ENCODE measurements around the gene CATSPER3. TPM values are rescaled to one million over a fixed set of nuclear protein-coding genes. Genes with fewer than 3 reads are reported as not detected.
A peak's percentile ranks its signal among the peaks of the same experiment; 100 is the strongest.

The CATSPER3 gene
- total and polyA plus RNA-seq, 2 of the 8 experiments (the other 6 are each of a cell fraction or from before 2014, with no cell fraction given), result 0.62 TPM; not detected in 1

GRCh38 chr5:135031813-135032694 lies 64.3 kb downstream of the CATSPER3 start:
- no peak overlapping the region for H4K91ac ChIP-seq (replicated peaks; ENCODE audit: insufficient read length, low read length)
- 8% methylated on average over 15 of the region's 15 CpGs; no CpG with 5 or more reads in 1 of the 2 experiments for WGBS, 2 experiments (ENCODE audit: extremely low coverage in 1 of 2, insufficient coverage in 1 of 2, insufficient read length in 1 of 2, insufficient replicate concordance in 2 of 2, low coverage in 1 of 2, low lambda C conversion rate in 2 of 2, missing lambda C conversion rate in 1 of 2)
- DNase-seq (ENCODE audit: low read depth in 1 of 2, low spot score in 2 of 2) (no peak), FAIRE-seq (no peak)
- H3K14ac ChIP-seq (ENCODE audit: insufficient read length), result no peak overlapping the region
- H2AFZ ChIP-seq (ENCODE audit: low read length), result no peak overlapping the region
- H2BK12ac ChIP-seq (ENCODE audit: low read depth, low read length), result no peak overlapping the region
- H3K9me3 ChIP-seq (ENCODE audit: insufficient read depth in 2 of 2, low read depth in 1 of 2, low read length in 1 of 2), result no peaks in the 10 kb centered on the region; a peak in 1 of 4 replicates
- H3K4me2 ChIP-seq (ENCODE audit: insufficient read depth in 1 of 2, low read depth in 2 of 2, low read length in 2 of 2), result peak overlapping the region; percentile 56 to 68
- no peak overlapping the region for H4K8ac ChIP-seq (ENCODE audit: extremely low read depth, insufficient read depth, low read length)
- ChIA-PET CTCF (ENCODE audit: partially characterized antibody) (interaction anchor here (1.0 to 2.0 kb wide), 6 partner anchors 8 to 142 kb away, joined by 3 to 7 read pairs (median 4); partner anchors contain the start of gene PCBD2), POLR2A (ENCODE audit: partially characterized antibody) (interaction anchor here (1.5 to 2.1 kb wide), 2 partner anchors 8 to 13 kb away, joined by 3 to 20 read pairs; no protein-coding TSS in a partner anchor)
- no peaks in the 10 kb centered on the region for H3K79me2 ChIP-seq (ENCODE audit: control insufficient read depth in 1 of 2, insufficient read depth in 2 of 2, low read length in 2 of 2)
- H3K23me2 ChIP-seq (ENCODE audit: low read depth, low read length), result peaks cover 8% of the 10 kb centered on the region; the same call in 1 of the 2 replicates
- no peak overlapping the region for H3K9ac ChIP-seq (replicated peaks in 1 of 4; ENCODE audit: extremely low read depth in 1 of 4, low read depth in 3 of 4, low read length in 3 of 4)
- peaks cover 0 to 33% (median 28%) of the 10 kb centered on the region in 4 experiments; a peak in 6 of 7 replicates for H3K4me1 ChIP-seq (replicated peaks in 1 of 4; ENCODE audit: control insufficient read depth in 3 of 4, insufficient read depth in 4 of 4, low read length in 3 of 4)
- H3K56ac ChIP-seq (replicated peaks; ENCODE audit: insufficient read length, low read depth, low read length), result no peak overlapping the region
- H3K18ac ChIP-seq (ENCODE audit: extremely low read depth, low read length), result no peak overlapping the region
- H4K20me1 ChIP-seq (replicated peaks in 1 of 2; ENCODE audit: control insufficient read depth in 1 of 2, insufficient read depth in 2 of 2, low read length in 2 of 2), result peaks cover 21 to 55% of the 10 kb centered on the region in 2 experiments
- no peak overlapping the region for H2BK120ac ChIP-seq (replicated peaks; ENCODE audit: low read depth, low read length)
- no peak overlapping the region for H3K23ac ChIP-seq (ENCODE audit: insufficient read length)
- H4K5ac ChIP-seq (ENCODE audit: insufficient read length, low read depth, low read length), result no peak overlapping the region
- peaks cover 91 to 99% (median 96%) of the 10 kb centered on the region in 4 experiments for H3K27me3 ChIP-seq (replicated peaks in 1 of 4; ENCODE audit: control insufficient read depth in 3 of 4, extremely low read depth in 1 of 4, insufficient read depth in 3 of 4, low read length in 3 of 4)
- H2BK5ac ChIP-seq (ENCODE audit: low read depth, low read length), result no peak overlapping the region
- H3K4me3 ChIP-seq (ENCODE audit: extremely low read depth in 1 of 4, insufficient read depth in 2 of 4, low read depth in 3 of 4, low read length in 4 of 4), result peak overlapping the region in 1 of 4 experiments; percentile 53; a peak in 2 of 8 replicates
- no peak overlapping the region for H3K4ac ChIP-seq (replicated peaks; ENCODE audit: insufficient read length, low read depth, low read length)
- no peak overlapping the region for H2BK15ac ChIP-seq (ENCODE audit: low read length)
- 0 out of 2 replicates have a peak overlapping the region, but pooled peaks have one; percentile 53 for H2AK5ac ChIP-seq (ENCODE audit: low read depth, low read length)
- peaks cover 0 to 13% (median 0%) of the 10 kb centered on the region in 4 experiments; a peak in 1 of 8 replicates for H3K36me3 ChIP-seq (ENCODE audit: control insufficient read depth in 2 of 4, insufficient read depth in 4 of 4, low read length in 3 of 4)
- H2BK20ac ChIP-seq (ENCODE audit: low read length), result no peak overlapping the region
- TF ChIP-seq EZH2 (IDR thresholded peaks at IDR 0.05; ENCODE audit: low read depth, low read length, severe bottlenecking), result peak; percentile 31
- no peak for TF ChIP-seq TAF1 (IDR thresholded peaks at IDR 0.05; ENCODE audit: low read depth, low read length)
- TF ChIP-seq ASH2L (IDR thresholded peaks at IDR 0.05; ENCODE audit: low read length), result no peak
- TF ChIP-seq CBX8 (IDR thresholded peaks at IDR 0.05; ENCODE audit: borderline replicate concordance, low read depth, low read length), result peak; percentile 73; the same call in 1 of the 2 replicates
- TF ChIP-seq NANOG (IDR thresholded peaks at IDR 0.05; ENCODE audit: insufficient read depth, low read depth, low read length, poor library complexity, severe bottlenecking), result no peak
- peak; percentile 49 for TF ChIP-seq SUZ12 (IDR thresholded peaks at IDR 0.05; ENCODE audit: low read length)
- TF ChIP-seq POLR2AphosphoS5 (IDR thresholded peaks at IDR 0.05; ENCODE audit: low read depth, low read length), result no peak
- TF ChIP-seq TCF12 (IDR thresholded peaks at IDR 0.05; ENCODE audit: low read depth, low read length), result 0 out of 2 replicates have a peak, but pooled peaks have one; percentile 7
- peak; percentile 99 for TF ChIP-seq RNF2 (IDR thresholded peaks at IDR 0.05; ENCODE audit: borderline replicate concordance, low read depth, low read length, missing control alignments, poor library complexity, severe bottlenecking)
- no peak for TF ChIP-seq SP4 (IDR thresholded peaks at IDR 0.05; ENCODE audit: low read length)
- no peak overlapping the region for H3K27ac ChIP-seq (ENCODE audit: low read depth, low read length)
- 0 out of 2 replicates have a peak, but pooled peaks cover 2% of the 10 kb centered on the region for H3K79me1 ChIP-seq (ENCODE audit: low read depth, low read length)
